Articular chondrocyte of knee joint (primary cell): ENCODE data around the gene ZSWIM3. TPM values are rescaled to one million over a fixed set of nuclear protein-coding genes. Genes with fewer than 3 reads are reported as not detected.

Experiments used
- total RNA-seq: library from RNA; depleted of rRNA; stranded (reverse); fragments of >200 nt; gene quantifications from 2 replicates; pipeline ENCODE4 v1.2.3, GENCODE V29; 2012

ZSWIM3 gene
- 7.2 and 9.6 TPM in 2 replicates for total RNA-seq

GRCh38 chr20:45857114-45857881 lies at the start of gene ZSWIM3, which contains the start of gene ACOT8:
Gene ZSWIM3 (plus strand): TSS chr20:45857614. CDS start chr20:45857826, 212 bp downstream.
Gene ACOT8 (minus strand): TSS chr20:45857392. CDS start chr20:45857315, 77 bp downstream.

GRCh38 chr20:45812157-45813005 lies 45.0 kb upstream of the ZSWIM3 start, which contains the start of gene UBE2C:
Gene UBE2C (plus strand): TSS chr20:45812644. CDS start chr20:45812696, 52 bp downstream.

GRCh38 chr20:45827030-45827652 lies 30.3 kb upstream of the ZSWIM3 start, which contains the start of gene TNNC2:
Gene TNNC2 (minus strand): TSS chr20:45827312. CDS start chr20:45827248, 64 bp downstream.

GRCh38 chr20:45833030-45833882 lies 24.2 kb upstream of the ZSWIM3 start, which contains the start of gene SNX21:
Gene SNX21 (plus strand): TSS chr20:45833799. CDS start chr20:45833920, 121 bp downstream.

GRCh38 chr20:45880988-45881788 lies 23.8 kb downstream of the ZSWIM3 start, which contains the start of gene ZSWIM1:
Gene ZSWIM1 (plus strand): TSS chr20:45881227. CDS start chr20:45882593, 1,366 bp downstream.

GRCh38 chr20:45887346-45887715 lies 29.9 kb downstream of the ZSWIM3 start, which contains the start of gene SPATA25:
Gene SPATA25 (minus strand): TSS chr20:45887622. CDS start chr20:45887590, 32 bp downstream.

GRCh38 chr20:45890985-45891983 lies 33.9 kb downstream of the ZSWIM3 start, which contains the start of the genes CTSA and NEURL2:
Gene CTSA (plus strand): TSS chr20:45891335. CDS start chr20:45891569, 234 bp downstream.
Gene NEURL2 (minus strand): TSS chr20:45891208. CDS start chr20:45890991, 217 bp downstream.

GRCh38 chr20:45911486-45912343 lies 54.3 kb downstream of the ZSWIM3 start, which contains the start of gene PLTP:
Gene PLTP (minus strand): TSS chr20:45912155. CDS start chr20:45911452, 703 bp downstream.

Other genes starting within 250 kb of the ZSWIM3 start
- not detected in 2 replicates for gene WFDC10A, start 227.9 kb upstream of the ZSWIM3 start, total RNA-seq
- not detected in 2 replicates for gene WFDC9, start 226.3 kb upstream of the ZSWIM3 start, total RNA-seq
- gene WFDC11, start 187.4 kb upstream of the ZSWIM3 start, total RNA-seq, result not detected in 2 replicates
- gene WFDC13, start 155.6 kb upstream of the ZSWIM3 start, total RNA-seq, result not detected in 2 replicates
- not detected in 2 replicates for gene WFDC10B, start 152.6 kb upstream of the ZSWIM3 start, total RNA-seq
- gene SPINT4, start 135.3 kb upstream of the ZSWIM3 start, total RNA-seq, result not detected in 2 replicates
- 0.76 and 1.4 TPM in 2 replicates for gene WFDC3, start 65.7 kb upstream of the ZSWIM3 start, total RNA-seq
- 20.6 and 22.6 TPM in 2 replicates for gene DNTTIP1, start 65.7 kb upstream of the ZSWIM3 start, total RNA-seq
- gene UBE2C, start 45.0 kb upstream of the ZSWIM3 start, total RNA-seq, result 17.1 and 17.3 TPM in 2 replicates
- 0.39 and 1.4 TPM in 2 replicates for gene TNNC2, start 30.3 kb upstream of the ZSWIM3 start, total RNA-seq
- gene SNX21, start 23.8 kb upstream of the ZSWIM3 start, total RNA-seq, result 105 TPM in 2 replicates
- gene ACOT8, start 222 bp upstream of the ZSWIM3 start, total RNA-seq, result 25.4 and 25.5 TPM in 2 replicates
- 8.4 and 9.6 TPM in 2 replicates for gene ZSWIM1, start 23.6 kb downstream of the ZSWIM3 start, total RNA-seq
- gene SPATA25, start 30.0 kb downstream of the ZSWIM3 start, total RNA-seq, result 0.76 and 1.6 TPM in 2 replicates
- 2.7 and 4.8 TPM in 2 replicates for gene NEURL2, start 33.6 kb downstream of the ZSWIM3 start, total RNA-seq
- gene CTSA, start 33.7 kb downstream of the ZSWIM3 start, total RNA-seq, result 116 and 145 TPM in 2 replicates
- gene PLTP, start 54.5 kb downstream of the ZSWIM3 start, total RNA-seq, result 17.5 and 18.3 TPM in 2 replicates
- 11.6 and 14.0 TPM in 2 replicates for gene PCIF1, start 77.1 kb downstream of the ZSWIM3 start, total RNA-seq
- gene ZNF335, start 114.6 kb downstream of the ZSWIM3 start, total RNA-seq, result 19.5 and 20.2 TPM in 2 replicates
- under 0.01 and 0.52 TPM in 2 replicates for gene MMP9, start 151.3 kb downstream of the ZSWIM3 start, total RNA-seq
- under 0.01 TPM in 2 replicates for gene SLC12A5, start 171.6 kb downstream of the ZSWIM3 start, total RNA-seq
- 12.9 and 17.2 TPM in 2 replicates for gene NCOA5, start 232.3 kb downstream of the ZSWIM3 start, total RNA-seq